Measurements from ENCODE around the gene VPS11.
"Not testable (repeated sequence)": the region's sequence is repeated elsewhere in the genome, so short reads cannot be mapped to it uniquely, and the experiment has no call there.

Gene VPS11

DNA sequence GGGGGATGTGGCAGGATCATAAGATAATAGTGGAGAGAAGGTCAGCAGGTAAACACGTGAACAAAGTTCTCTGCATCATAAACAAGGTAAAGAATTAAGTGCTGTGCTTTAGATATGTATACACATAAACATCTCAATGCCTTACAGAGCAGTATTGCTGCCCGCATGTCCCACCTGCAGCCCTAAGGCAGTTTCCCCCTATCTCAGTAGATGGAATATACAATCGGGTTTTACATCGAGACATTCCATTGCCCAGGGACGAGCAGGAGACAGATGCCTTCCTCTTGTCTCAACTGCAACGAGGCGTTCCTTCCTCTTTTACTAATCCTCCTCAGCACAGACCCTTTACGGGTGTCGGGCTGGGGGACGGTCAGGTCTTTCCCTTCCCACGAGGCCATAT, 28.1 kb upstream of the VPS11 start:
- DNase-seq, result not testable (repeated sequence)

DNA sequence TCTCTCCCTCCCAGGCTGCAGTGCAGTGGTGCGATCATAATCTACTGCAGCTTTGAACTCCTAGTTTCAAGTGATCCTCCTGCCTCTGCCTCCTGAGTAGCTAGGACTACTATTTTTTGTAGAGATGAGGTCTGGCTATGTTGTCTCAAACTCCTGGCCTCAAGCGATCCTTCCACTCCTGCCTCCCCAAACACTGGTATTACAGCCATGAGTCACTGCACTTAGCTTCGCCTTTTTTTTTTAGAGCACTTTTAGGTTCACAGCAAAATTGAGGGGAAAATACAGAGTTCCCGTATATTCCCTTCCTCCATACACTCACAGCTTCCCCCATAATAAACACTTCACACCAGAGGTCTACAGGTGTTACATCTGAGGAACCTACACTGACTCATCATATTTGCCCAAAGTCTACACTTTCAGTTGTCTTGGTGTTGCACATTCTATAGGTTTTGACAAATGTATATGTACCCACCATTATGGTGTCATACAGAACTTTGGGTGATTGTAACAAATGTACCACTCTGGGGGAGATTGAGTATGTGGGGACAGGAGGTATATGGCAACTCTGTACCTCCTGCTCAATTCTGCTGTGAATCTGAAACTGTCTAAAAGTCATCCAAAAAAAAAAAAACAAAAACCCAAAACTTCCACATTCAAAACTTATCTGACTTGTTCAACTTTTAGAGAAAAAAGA, 25.6 kb upstream of the VPS11 start:
- DNase-seq, result no peak

DNA sequence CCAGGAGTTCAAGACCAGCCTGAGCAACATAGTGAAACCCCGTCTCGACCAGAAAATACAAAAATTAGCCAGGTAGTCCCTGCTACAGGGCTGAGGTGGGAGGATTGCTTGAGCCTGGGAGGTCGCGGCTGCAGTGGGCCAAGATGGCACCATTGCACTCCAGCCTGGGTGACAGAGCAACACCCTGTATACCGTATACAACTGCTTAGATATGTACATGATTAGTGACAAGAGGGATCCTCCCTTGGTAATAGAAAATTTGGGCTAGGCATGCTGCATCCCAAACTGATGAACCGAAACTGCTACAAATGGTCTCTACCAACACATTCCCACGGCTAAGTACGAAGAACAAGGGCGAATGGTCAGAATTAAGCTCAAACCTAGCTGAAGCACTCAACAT, 24.7 kb upstream of the VPS11 start:
- no peak for DNase-seq

- DNase-seq, result no peak
Measured at GRCh38 chr11:119044708-119045107, 22.9 kb upstream of the VPS11 start.

- DNase-seq, result no peak
Measured at GRCh38 chr11:119046489-119046888, 21.1 kb upstream of the VPS11 start.

DNA sequence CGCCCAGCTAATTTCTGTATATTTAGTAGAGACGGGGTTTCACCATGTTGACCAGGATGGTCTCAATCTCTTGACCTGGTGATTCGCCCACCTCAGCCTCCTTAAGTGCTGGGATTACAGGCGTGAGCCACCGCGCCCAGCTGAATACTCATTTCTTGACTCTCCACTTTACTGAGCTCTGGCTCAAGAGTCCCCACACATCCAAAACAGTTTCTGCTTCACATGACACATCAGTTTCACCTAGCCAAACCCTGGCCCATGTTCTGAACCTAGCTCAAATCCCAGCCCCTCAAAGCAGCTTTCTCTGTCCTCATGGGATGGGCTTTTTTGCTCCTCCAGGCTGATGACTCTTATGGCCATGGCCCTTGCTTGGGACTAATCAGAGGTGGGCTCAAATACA, 20.4 kb upstream of the VPS11 start:
- no peak for DNase-seq

DNA sequence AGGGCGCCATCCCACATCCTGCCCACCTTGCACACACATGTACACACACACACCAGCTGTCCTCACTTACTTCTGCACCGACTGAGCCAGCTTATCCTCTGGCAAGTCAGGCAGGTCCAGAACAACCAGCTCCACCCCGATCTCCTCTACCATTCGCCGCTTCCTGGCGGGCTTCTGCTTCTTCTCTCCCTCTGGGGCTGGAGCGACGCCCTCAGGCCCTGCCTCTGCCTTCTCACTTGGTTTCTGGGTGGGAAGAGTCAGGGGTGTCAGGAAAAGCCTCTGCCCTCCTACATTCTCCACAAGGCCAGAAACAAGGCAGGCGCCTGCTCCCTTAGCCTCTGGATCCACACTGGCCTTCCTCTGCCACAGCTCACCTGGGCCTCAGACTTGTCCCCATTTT, 19.0 kb upstream of the VPS11 start:
- no peak for DNase-seq

DNA sequence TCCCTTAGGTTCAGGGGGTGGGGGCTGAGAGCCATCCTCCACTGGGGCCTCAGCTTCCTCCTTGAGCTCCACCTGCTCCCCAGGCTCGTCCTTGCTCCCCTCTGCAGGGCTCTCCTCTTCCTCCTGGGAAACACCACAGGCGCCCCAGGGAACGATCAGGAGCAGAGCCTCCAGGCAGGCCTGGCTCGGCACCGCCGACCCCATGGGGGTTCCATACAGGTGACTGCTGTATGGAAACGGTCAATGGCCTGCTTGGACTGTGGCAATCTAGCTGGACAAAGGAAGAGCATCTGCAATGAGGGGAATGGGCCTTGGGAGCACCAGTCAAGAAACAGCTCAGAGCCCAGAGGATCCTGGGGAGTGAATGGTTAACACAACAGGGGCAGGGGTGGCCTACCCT, 18.5 kb upstream of the VPS11 start:
- DNase-seq, result no peak

DNA sequence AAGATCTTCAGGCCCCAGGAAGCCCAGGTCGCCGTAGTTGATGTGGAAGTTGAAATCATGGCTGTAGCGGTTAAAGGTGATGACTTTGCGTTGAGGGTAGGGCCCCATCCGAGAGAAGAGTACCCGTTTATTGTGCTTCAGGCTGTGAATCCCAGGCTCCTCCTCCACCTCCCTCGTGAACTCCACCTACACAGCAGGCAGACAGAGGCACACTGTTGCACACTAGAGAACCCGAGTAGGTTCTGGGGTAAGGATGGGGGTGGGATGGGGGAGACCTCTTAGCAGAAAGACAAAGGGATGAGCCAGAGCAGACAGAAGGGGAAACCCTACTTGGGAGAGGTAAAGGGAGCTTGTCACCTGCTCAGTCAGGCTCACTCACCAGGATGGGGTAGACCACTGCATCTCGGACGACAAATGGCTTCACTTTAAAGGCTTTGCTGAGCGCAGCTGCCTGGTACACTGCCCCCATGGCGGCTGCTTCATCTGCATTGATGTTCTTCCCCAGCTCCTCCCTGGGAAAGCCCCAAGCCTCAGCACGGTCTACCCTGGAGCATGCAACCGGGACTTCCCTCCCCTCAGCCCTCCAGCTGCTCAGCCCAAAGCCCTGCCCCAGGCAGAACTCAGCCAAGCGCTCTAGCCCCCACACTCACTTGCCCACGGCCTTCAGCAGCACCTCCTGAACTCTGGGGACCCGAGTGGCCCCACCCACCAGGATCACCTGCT, 16.0 kb upstream of the VPS11 start:
- no peak for DNase-seq

GRCh38 chr11:119052163-119052814, 15.3 kb upstream of the VPS11 start:
- no peak for DNase-seq

- DNase-seq, result no peak
Measured at GRCh38 chr11:119054418-119054817, 13.2 kb upstream of the VPS11 start.

- no peak for DNase-seq
Measured at GRCh38 chr11:119055901-119056300, 11.7 kb upstream of the VPS11 start.

DNA sequence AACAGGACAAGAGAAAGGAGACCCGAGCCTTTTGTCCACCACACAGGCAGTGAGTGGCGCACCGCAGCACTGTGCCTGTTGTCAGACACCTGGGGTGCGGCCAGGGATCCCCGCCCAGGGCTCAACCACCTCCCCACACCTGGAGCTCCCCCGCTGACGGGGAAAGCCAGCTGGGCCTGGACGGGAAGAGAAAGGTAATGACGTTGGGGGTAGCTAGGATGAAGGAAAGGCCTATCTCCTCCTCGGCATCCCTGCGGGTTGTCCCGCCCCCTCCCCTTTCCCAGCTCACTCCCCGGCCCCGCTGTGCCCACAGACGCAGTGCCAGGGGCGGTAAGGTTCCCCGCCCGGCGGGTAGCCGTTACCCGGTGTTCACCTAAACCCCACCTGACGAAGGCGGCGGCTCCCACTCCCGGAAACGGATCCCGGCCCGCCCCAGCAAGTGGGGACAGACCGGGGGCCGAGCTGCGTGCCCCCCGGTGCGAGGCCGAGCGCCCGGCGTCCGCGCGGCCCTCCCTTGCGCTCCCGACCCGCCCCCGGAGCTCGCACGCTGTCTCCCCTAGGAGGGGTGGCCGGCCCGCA, 11.1 kb upstream of the VPS11 start:
- DNase-seq, result peak; percentile 57

DNA sequence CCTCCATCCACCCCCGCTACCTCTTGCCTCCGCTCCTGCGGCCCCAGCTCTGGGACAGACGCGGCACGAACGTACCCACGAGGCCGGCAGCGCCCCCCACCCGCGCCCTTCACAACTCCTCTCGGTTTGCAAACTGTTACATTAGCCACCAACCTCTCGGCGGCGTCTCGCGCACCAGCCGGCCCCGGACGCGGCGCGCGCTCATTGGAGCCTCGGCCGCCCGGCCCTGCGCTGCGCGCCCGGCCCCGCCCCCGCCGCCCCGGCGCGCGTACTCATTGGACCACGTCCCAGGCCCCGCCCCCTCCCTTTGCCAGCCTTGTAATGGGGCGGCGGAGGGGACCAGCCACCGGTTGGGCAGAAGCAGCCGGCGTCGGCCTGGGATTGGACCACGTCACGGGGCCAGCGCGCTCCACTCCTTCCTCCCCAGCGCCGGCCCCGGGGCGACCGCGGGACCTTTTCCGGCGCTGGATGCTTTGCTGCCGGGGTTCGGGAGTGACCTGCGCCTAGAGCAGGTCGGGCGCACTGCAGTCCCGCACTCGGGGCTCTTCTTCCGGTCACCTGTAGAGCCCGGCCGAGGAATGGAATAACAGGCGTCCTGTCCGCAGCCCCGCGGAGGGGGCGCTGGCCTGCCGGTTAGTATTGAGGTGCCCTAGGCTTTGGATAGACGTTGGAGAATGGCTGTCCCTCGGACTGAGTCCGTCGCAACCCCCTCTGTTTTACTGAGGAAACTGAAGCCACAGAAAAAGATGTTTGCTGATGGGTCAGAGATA, 10.4 kb upstream of the VPS11 start, which contains the start of gene HYOU1:
TSS of gene HYOU1 (minus strand) at position 206 of the 770 bp plus-strand sequence. CDS start 1,045 bp downstream, outside the sequence.
- peak; percentile 98 for DNase-seq

DNA sequence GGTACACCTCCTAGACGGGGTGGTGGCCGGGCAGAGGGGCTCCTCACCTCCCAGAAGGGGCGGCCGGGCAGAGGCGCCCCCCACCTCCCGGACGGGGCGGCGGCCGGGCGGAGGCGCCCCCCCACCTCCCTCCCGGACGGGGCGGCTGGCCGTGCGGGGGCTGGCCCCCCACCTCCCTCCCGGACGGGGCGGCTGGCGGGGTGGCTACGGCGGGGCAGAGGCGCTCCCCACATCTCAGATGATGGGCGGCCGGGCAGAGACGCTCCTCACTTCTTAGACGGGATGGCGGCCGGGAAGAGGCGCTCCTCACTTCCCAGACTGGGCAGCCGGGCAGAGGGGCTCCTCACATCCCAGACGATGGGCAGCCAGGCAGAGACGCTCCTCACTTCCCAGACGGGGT, 8.5 kb upstream of the VPS11 start:
- not testable (repeated sequence) for DNase-seq

GRCh38 chr11:119061256-119061655, 6.4 kb upstream of the VPS11 start:
- no peak for DNase-seq

DNA sequence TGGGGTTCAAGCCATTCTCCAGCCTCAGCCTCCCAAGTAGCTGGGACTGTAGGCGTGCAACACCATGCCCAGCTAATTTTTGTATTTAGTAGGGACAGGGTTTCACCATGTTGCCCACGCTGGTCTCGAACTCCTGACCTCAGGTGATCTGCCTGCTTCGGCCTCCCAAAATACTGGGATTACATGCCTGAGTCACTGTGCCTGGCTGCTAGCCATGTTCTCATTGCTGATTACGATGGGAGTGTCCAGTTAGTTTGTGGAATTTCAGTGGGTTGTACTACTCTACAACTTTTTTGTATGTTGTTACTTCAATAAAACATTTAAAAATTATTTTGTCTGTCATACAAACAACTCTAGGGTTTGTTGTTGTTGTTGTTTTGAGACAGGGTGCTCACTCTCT, 4.8 kb upstream of the VPS11 start:
- no peak for DNase-seq

DNA sequence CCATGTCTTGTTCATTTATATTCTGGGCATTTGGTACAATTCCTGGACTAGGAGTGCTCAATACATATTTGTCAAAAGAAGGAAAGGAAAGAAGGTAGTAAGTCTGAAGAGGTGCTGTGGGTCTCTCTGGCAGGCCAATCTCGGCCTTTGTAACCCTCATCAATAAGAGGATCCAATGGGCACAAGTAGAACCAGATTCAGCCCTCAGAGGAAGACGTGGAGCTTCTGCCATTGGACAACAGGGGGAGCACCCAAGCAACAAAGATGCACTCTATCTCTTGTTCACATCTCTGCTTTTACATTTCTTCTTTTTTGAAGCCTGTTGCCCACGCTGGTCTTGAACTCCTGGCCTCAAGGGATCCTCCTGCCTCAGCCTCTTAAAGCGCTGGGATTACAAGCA, 2.2 kb upstream of the VPS11 start:
- peak; percentile 40 for DNase-seq

DNA sequence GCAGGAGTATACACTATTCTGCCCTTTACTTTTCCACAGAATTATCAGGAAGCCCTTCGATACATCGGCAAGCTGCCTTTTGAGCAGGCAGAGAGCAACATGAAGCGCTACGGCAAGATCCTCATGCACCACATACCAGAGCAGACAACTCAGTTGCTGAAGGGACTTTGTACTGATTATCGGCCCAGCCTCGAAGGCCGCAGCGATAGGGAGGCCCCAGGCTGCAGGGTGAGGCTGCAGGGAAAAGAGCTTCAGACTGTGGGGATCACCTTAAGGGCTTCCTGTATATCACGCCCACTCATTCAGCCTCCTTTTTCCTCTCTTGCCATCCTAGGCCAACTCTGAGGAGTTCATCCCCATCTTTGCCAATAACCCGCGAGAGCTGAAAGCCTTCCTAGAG, 10.2 kb downstream of the VPS11 start:
- DNase-seq, result no peak

GRCh38 chr11:119078675-119079420, 11.2 kb downstream of the VPS11 start:
- DNase-seq, result no peak

DNA sequence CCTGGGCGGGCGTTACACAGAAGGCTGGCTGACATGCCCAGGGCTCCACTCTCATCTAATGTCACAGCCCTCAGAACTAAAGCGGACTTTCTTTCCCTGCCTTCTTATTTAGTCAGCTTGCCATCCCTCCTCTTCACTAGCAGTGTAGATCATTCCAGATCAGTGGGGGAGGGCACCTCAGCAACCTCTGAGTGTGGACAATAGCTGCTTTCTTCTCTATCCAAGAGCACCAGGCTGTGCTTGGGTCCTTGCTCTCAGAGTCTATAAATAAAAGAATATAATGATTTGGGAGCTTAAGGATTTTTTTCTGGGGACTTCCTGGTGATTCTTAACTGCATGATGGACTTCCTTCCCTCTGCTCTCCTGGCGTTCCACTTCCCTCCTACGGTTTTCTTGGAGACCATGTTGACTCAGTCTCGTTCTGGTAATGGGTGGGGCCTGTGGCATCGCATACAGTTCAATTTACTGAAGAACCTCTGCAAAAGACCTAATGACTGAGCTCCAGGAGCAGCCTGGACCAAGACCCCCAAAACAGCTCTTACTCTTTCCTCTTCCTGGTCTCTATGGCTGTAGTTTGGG, 14.2 kb downstream of the VPS11 start:
- no peak for DNase-seq
